ENCODE data around the gene AGRN. TPM values are rescaled to one million over a fixed set of nuclear protein-coding genes. Genes with fewer than 3 reads are reported as not detected.
A peak's percentile ranks its signal among the peaks of the same experiment; 100 is the strongest.

Gene AGRN
- total RNA-seq, 4 donors from 2014 or later, result 33.0 to 103 (median 41.4) TPM

DNA sequence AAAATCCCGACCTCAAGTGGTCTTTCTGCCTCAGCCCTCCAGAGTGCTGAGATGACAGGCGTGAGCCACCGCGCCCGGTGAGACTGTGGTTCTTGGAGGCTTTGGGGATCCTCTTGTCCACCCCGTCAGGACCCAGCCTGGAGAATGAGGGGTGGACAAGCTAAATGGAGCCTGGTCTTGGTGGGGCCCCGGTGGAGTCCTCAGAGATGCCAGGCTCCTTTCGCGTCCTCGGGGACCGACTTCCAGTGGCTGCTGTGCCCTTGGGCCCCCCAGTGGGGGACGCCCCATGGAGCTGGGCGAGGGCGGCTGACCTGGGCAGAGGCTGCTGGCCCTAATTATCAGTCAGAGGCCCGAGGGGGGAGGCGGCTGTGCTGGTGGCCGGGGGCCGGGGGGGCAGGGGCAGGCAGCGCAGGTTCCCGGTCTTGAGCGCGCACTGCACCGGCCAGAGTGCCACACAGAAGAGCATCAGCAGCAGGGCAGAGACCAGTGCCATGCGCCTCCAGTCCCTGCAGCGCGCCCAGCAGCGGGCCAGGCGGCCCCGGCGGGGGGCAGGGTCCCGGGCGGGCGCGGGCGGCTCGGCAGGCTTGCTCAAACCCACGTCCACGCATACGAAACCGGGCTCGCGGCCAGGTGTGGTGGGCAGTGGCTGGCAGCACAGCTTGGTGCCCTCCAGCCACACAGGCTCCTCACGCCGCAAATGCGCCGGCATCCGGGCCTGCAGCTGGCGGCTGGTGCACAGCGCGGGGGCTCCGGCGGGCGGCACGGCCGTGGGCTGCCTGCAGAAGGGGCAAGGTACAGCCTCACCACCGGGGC, 51.8 kb downstream of the AGRN start:
- Histone ChIP-seq H3K27ac (no peak overlapping the region), H3K27me3 (no peaks in the 10 kb centered on the region), H3K9me3 (no peaks in the 10 kb centered on the region), H3K4me3 (no peak overlapping the region), H3K4me1 (peaks cover 0 to 29% (median 15%) of the 10 kb centered on the region in 4 donors), H3K36me3 (no peaks in the 10 kb centered on the region)
- DNase-seq, result no peak
- TF ChIP-seq, protein P1, sequence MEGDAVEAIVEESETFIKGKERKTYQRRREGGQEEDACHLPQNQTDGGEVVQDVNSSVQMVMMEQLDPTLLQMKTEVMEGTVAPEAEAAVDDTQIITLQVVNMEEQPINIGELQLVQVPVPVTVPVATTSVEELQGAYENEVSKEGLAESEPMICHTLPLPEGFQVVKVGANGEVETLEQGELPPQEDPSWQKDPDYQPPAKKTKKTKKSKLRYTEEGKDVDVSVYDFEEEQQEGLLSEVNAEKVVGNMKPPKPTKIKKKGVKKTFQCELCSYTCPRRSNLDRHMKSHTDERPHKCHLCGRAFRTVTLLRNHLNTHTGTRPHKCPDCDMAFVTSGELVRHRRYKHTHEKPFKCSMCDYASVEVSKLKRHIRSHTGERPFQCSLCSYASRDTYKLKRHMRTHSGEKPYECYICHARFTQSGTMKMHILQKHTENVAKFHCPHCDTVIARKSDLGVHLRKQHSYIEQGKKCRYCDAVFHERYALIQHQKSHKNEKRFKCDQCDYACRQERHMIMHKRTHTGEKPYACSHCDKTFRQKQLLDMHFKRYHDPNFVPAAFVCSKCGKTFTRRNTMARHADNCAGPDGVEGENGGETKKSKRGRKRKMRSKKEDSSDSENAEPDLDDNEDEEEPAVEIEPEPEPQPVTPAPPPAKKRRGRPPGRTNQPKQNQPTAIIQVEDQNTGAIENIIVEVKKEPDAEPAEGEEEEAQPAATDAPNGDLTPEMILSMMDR (IDR thresholded peaks at IDR 0.05), result no peak
- TF ChIP-seq POLR2A (IDR thresholded peaks at IDR 0.05), result no peak

DNA sequence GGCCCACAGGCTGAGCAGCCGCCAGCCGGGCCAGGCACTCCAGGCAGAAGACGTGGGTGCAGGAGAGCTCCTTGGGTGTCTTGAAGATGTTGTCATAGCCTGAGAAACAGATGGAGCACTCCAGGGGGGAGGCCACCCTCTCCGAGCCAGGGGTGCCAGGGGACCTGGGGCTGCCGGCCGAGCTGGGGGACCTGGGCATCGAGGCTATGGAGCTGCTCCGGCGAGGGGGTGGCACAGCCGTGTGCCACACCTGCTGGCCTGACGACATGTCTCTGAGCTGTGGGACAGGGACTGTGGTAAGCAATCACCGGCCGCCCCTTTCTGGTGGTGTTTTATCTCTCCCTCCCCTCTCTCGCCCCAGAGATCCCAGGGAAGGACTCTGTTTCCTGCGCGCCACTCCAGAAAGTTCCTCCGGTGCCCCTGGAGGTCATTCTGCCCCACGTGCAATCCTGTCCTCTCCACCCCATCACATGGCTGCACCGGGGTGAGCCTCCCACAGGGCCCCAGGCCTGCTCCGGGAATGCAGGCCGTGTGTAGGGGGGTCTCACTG, 52.5 kb downstream of the AGRN start:
- H3K27ac ChIP-seq, result no peak overlapping the region
- peaks cover 0 to 29% (median 15%) of the 10 kb centered on the region in 4 donors for H3K4me1 ChIP-seq
- H3K36me3 ChIP-seq, result no peaks in the 10 kb centered on the region
- DNase-seq, result no peak
- no peak for TF ChIP-seq POLR2A (IDR thresholded peaks at IDR 0.05)
- TF ChIP-seq, protein P1 (IDR thresholded peaks at IDR 0.05), result no peak
- H3K9me3 ChIP-seq, result no peaks in the 10 kb centered on the region
- H3K4me3 ChIP-seq, result no peak overlapping the region
- H3K27me3 ChIP-seq, result no peaks in the 10 kb centered on the region

DNA sequence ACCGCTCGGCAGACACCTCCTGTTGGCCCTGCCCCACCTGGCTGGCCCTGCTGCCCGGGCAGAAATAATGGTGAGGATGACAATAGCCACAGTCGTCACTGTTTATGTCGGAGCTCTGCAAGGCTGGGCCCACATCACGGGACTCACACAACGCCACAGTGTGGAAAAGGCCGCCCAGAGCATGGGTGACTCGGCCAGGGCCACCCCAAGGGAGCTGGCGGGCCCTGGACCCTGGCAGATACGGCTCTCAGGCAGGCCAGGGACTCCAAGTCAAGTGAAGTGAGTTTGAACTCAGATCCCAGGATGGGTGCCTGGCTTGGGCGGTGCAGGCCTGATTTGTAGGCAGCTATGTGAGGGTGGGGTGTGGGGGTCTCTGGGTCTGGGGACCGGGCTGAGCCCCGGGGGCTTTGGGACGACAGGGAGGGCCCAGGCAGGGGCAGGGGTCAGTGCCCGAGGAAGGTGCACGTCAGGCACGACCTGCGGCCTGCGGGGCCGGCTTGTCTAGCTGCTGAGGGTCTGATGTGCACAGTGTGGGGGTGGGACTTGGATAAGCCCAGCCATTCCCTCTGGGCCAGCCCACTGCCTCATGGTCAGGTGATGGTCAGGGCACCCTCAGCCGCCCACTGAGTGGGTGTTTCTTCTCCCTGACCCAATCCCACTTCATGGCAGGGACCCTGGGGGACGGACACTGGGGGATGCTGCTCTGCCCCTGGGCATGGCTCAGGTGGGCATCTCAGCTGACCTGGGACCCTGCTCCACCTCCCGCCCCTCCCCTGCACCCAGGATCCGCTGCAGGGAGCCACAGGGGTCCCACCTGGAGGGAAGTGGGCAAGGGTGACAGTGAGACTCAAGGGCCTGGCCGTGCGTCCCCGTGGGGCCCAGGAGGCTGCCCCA, 53.2 kb downstream of the AGRN start:
- DNase-seq, result no peak
- Histone ChIP-seq H3K4me1 (peaks cover 0 to 27% (median 13%) of the 10 kb centered on the region in 4 donors), H3K27ac (peak overlapping the region in 2 of 4 donors; percentile 48 to 73), H3K9me3 (no peaks in the 10 kb centered on the region), H3K27me3 (no peaks in the 10 kb centered on the region), H3K4me3 (no peak overlapping the region), H3K36me3 (no peaks in the 10 kb centered on the region)
- no peak for TF ChIP-seq POLR2A (IDR thresholded peaks at IDR 0.05)
- TF ChIP-seq, protein P1 (IDR thresholded peaks at IDR 0.05), result no peak

DNA sequence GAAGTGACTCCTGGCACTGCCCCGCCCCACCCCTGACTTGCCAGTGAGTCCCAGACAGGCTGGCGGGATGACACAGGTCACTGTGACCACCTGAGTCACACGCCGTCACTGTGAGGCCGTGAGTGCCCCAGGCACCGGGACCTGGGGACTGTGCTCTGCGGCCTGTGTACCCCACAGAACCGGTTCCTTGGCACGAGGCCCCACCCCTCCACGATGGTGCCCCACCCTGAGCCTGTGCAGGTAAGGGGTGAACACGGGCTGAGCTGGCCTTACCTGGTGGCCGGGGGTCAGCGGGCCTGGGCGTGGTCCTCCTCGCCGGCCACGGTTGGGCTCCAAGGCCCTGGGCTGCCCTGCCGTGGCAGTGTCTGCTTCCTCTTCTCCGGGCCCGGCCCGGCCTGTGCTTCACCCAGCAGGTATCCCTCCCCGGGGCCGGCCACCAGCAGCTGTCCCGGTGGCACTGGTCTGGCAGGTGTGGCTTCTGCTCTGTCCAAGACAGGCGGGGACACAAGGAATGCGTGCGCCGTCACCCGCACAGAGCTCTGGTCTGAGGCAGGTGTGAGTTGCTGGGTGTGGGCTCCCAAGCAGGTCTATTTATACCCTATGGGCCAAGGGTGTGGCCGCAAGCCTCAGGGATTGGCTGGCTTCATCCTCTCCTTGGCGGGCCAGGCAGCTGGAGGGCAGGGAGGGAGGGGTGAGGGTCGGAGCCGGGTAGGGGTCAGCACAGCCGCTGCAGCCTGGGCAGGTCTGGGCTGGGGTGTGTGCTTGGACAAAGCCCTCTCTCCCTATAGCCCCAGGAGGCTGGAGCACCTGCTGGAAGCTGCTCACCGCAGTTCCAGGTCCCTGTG, 54.0 kb downstream of the AGRN start, which contains the start of gene RNF223:
Gene RNF223, minus strand, starts transcription at position 564 of the 845 bp plus-strand sequence. CDS start 1,740 bp downstream, outside the sequence.
- Histone ChIP-seq H3K4me3 (peak within 1 kb of the TSS in 1 of 4 donors; percentile 21), H3K27me3 (no peaks in the 10 kb centered on the region), H3K4me1 (peaks cover 0 to 19% (median 6%) of the 10 kb centered on the region in 4 donors)

More for the DNA sequence above, 54.0 kb downstream of the AGRN start, which contains the start of gene RNF223:
- no peaks in the 10 kb centered on the region for H3K36me3 ChIP-seq
- H3K9me3 ChIP-seq, result no peaks in the 10 kb centered on the region
- TF ChIP-seq, protein P1 (IDR thresholded peaks at IDR 0.05), result no peak
- peak; percentile 34 to 63 for TF ChIP-seq POLR2A (IDR thresholded peaks at IDR 0.05)
- peak within 1 kb of the TSS in 2 of 4 donors; percentile 48 to 73 for H3K27ac ChIP-seq
- DNase-seq, result peak in 2 of 3 donors; percentile 76 to 80

All from Peyer's patch (tissue), 4 donors.